ENCODE measurements around the gene ARIH2.

Gene ARIH2

DNA sequence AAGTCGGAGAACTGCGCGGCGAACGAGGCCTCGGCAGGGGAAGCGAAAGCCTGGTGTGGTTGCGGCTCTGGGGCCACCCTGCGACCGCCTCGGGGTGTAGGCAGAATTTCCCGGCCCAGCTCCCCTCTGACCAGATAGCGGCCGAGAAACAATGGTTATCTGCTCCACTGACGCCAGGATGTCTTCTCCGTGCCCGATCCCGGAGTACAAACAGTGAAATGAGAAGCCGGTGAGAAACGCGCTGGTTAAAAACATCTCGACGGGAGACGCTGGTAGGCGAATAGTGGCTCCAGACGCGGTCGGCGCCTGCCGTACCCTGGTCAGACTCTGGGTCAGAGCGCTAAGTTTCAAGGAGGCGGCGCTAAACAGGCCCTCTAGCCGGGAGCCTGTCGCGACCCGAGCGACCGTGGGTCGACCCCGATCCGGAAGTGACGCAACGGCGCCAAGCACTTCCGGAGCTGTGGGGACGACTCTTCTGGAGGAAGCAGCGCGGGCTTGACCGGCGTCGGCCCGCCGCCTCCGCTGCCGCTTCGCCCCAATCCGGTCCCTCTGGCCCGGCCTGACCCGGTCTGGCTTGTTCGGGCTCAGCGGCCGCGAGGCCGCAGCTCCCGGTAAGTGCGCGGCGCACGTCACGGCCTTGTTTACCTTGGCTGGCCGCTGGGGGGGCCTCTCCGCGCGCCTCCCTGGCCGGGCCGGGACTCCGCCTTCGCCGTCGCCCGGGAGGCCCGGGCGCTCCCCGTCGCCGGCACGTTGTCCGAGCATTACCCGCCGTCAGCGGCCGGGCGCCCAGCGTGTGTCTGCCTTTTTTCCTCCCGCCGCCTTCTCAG is at the start of gene ARIH2:
Gene ARIH2 (plus strand): TSS at position 455 of the 827 bp plus-strand sequence. CDS start 8,717 bp downstream, outside the sequence.
- Histone ChIP-seq H3K36me3 (peaks cover 2 to 18% (median 2%) of the 10 kb centered on the region in 3 donors), H3K27me3 (no peaks in the 10 kb centered on the region), H3K9me3 (no peaks in the 10 kb centered on the region), H3K4me3 (peak within 1 kb of the TSS; percentile 79 to 90), H3K4me1 (peaks cover 0 to 30% (median 22%) of the 10 kb centered on the region in 4 donors), H3K27ac (peak within 1 kb of the TSS; percentile 92 to 96)
- intact Hi-C loops (cut with DNase I; ENCODE audit: low total_unique reads): loop anchor here (2.0 kb wide), 1 partner anchor 72 kb away; the partner anchor contains the start of gene PRKAR2A
- TF ChIP-seq, protein P1, sequence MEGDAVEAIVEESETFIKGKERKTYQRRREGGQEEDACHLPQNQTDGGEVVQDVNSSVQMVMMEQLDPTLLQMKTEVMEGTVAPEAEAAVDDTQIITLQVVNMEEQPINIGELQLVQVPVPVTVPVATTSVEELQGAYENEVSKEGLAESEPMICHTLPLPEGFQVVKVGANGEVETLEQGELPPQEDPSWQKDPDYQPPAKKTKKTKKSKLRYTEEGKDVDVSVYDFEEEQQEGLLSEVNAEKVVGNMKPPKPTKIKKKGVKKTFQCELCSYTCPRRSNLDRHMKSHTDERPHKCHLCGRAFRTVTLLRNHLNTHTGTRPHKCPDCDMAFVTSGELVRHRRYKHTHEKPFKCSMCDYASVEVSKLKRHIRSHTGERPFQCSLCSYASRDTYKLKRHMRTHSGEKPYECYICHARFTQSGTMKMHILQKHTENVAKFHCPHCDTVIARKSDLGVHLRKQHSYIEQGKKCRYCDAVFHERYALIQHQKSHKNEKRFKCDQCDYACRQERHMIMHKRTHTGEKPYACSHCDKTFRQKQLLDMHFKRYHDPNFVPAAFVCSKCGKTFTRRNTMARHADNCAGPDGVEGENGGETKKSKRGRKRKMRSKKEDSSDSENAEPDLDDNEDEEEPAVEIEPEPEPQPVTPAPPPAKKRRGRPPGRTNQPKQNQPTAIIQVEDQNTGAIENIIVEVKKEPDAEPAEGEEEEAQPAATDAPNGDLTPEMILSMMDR (IDR thresholded peaks at IDR 0.05): no peak
- peak; percentile 89 to 95 for DNase-seq

DNA sequence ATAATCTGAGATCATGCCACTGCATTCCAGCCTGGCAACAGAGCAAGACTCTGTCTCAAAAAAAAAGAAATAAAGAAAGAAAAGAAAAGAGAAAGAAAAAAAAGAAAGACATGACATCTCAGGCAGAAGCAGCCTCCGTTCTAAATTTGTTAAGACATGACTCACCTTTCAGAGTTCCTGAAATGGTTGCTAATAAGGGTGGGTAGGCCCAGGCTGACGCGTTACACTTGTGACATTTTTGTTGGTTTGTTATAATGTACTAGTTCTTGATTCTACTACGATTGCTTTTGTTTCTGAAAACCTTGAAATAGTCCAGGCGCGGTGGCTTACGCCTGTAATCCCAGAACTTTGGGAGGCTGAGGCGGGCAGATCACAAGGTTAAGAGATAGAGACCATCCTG is 41.0 kb upstream of the ARIH2 start:
- no peak overlapping the region for H3K4me3 ChIP-seq
- intact Hi-C loops (cut with DNase I; ENCODE audit: low total_unique reads): loop anchor here (10.0 kb wide), 1 partner anchor 513 kb away; no protein-coding TSS in a partner anchor
- H3K36me3 ChIP-seq: peaks cover 0 to 46% (median 17%) of the 10 kb centered on the region in 3 donors
- no peaks in the 10 kb centered on the region for H3K27me3 ChIP-seq
- no peaks in the 10 kb centered on the region for H3K9me3 ChIP-seq
- H3K4me1 ChIP-seq: no peaks in the 10 kb centered on the region
- TF ChIP-seq, protein P1 (IDR thresholded peaks at IDR 0.05): no peak
- H3K27ac ChIP-seq: no peak overlapping the region
- DNase-seq: no peak

DNA sequence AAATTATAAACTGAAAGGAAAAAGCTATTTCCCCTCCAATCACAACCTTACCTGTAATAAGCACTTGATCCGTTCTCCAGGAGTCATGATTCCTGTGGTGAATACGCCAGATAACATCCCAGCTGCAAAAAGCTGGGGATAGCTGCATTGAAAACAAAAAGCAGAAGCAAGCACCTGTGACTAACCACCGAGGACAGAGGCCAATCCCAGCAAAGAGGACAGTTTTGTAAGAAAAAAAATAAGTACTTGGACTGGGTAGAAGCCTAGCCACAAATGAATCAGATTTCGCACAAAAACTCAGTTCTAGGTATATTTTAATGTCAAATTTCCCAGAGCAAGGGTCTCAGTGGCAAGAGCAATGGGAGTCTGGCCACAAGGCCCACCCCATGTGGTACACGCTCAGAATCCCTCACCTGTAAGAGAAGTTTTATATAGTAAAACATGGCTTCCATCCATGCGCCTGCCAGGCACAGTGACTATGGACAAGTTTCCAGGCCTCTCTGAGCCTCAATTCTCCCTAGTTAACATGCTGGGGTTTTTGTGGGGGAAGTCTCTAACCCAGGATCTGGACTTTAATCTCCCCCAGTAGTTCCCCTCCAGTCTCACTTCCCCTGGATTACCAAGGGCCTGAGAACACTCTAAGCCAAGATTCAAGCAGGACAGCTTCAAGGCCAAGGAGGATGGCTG is 39.2 kb upstream of the ARIH2 start:
- TF ChIP-seq, protein P1 (IDR thresholded peaks at IDR 0.05): no peak
- H3K9me3 ChIP-seq: no peaks in the 10 kb centered on the region
- H3K27me3 ChIP-seq: no peaks in the 10 kb centered on the region
- H3K36me3 ChIP-seq: peaks cover 10 to 59% (median 19%) of the 10 kb centered on the region in 3 donors
- intact Hi-C loops (cut with DNase I; ENCODE audit: low total_unique reads): loop anchor here (10.0 kb wide), 1 partner anchor 515 kb away; no protein-coding TSS in a partner anchor
- no peak overlapping the region for H3K27ac ChIP-seq
- no peaks in the 10 kb centered on the region for H3K4me1 ChIP-seq
- no peak overlapping the region for H3K4me3 ChIP-seq
- DNase-seq: no peak

DNA sequence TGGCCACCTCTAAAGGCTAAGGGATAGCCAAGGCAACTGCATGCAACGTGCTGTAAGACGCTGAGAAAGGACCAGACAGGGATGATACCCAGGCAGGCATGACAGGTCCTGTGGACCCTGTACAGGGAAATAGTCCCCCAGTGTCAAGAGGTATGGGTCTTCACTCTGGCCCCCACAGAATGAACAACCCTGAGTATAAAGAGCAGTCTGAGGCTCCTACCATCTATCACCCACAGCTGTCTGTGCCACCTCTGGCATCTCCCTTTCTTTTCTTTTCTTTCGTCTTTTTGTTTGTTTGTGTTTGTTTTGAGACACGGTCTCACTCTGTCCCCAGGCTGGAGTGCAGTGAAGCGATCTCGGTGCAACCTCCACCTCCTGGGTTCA is 38.7 kb upstream of the ARIH2 start:
- Histone ChIP-seq H3K9me3 (no peaks in the 10 kb centered on the region), H3K27me3 (no peaks in the 10 kb centered on the region), H3K36me3 (peaks cover 10 to 62% (median 20%) of the 10 kb centered on the region in 3 donors), H3K4me3 (no peak overlapping the region), H3K4me1 (no peaks in the 10 kb centered on the region), H3K27ac (no peak overlapping the region)
- TF ChIP-seq, protein P1 (IDR thresholded peaks at IDR 0.05): no peak
- DNase-seq: no peak
- intact Hi-C loops (cut with DNase I; ENCODE audit: low total_unique reads): loop anchor here (10.0 kb wide), 1 partner anchor 515 kb away; no protein-coding TSS in a partner anchor

DNA sequence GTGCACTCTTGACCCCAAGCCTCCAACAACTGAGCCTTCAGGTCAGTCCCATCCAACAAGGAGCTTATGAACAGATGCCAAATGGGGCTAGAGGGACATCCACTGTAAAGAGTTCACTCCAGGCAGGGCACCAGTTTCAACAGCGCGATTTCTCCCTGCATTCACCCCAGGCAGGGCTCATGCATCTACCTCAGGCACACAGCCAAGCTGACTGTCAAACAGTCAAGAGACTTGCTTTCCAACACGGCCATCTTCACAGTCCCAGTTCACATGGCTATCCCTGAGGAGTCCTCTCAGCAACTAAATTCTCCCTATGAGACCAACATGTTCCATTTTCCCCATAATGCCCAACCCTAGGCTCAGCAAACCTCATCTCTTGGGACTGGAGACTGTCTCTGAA is 37.6 kb upstream of the ARIH2 start:
- Histone ChIP-seq H3K27ac (no peak overlapping the region), H3K36me3 (peaks cover 10 to 66% (median 24%) of the 10 kb centered on the region in 3 donors), H3K4me1 (no peaks in the 10 kb centered on the region), H3K4me3 (no peak overlapping the region), H3K9me3 (no peaks in the 10 kb centered on the region), H3K27me3 (no peaks in the 10 kb centered on the region)
- TF ChIP-seq, protein P1 (IDR thresholded peaks at IDR 0.05): no peak
- DNase-seq: no peak
- intact Hi-C loops (cut with DNase I; ENCODE audit: low total_unique reads): no loop called here

Data from tibial artery (tissue), 4 donors.